ENCODE data around the gene MIPOL1. TPM values are rescaled to one million over a fixed set of nuclear protein-coding genes. Genes with fewer than 3 reads are reported as not detected.

The MIPOL1 gene
- total RNA-seq, 4 donors from 2014 or later: 17.0 to 43.4 (median 30.2) TPM

- Histone ChIP-seq H3K36me3 (no peaks in the 10 kb centered on the region), H3K9me3 (no peaks in the 10 kb centered on the region), H3K4me3 (replicated peaks in 1 of 3) (no peak overlapping the region), H3K27me3 (peaks cover 82% of the 10 kb centered on the region), H3K4me1 (peaks cover 30 to 43% of the 10 kb centered on the region in 2 donors), H3K27ac (no peak overlapping the region)
- intact Hi-C loops (cut with DNase I): loop anchor here (10.0 kb wide), 1 partner anchor 352 kb away; no protein-coding TSS in a partner anchor
- 25% methylated on average over 7 of the region's 7 CpGs for WGBS, 2 donors
- no peak for TF ChIP-seq POLR2A (IDR thresholded peaks at IDR 0.05)
- TF ChIP-seq, protein P1, sequence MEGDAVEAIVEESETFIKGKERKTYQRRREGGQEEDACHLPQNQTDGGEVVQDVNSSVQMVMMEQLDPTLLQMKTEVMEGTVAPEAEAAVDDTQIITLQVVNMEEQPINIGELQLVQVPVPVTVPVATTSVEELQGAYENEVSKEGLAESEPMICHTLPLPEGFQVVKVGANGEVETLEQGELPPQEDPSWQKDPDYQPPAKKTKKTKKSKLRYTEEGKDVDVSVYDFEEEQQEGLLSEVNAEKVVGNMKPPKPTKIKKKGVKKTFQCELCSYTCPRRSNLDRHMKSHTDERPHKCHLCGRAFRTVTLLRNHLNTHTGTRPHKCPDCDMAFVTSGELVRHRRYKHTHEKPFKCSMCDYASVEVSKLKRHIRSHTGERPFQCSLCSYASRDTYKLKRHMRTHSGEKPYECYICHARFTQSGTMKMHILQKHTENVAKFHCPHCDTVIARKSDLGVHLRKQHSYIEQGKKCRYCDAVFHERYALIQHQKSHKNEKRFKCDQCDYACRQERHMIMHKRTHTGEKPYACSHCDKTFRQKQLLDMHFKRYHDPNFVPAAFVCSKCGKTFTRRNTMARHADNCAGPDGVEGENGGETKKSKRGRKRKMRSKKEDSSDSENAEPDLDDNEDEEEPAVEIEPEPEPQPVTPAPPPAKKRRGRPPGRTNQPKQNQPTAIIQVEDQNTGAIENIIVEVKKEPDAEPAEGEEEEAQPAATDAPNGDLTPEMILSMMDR (IDR thresholded peaks at IDR 0.05): no peak
- DNase-seq: no peak
Observed at GRCh38 chr14:37596790-37597472, 399.2 kb downstream of the MIPOL1 start.

DNA sequence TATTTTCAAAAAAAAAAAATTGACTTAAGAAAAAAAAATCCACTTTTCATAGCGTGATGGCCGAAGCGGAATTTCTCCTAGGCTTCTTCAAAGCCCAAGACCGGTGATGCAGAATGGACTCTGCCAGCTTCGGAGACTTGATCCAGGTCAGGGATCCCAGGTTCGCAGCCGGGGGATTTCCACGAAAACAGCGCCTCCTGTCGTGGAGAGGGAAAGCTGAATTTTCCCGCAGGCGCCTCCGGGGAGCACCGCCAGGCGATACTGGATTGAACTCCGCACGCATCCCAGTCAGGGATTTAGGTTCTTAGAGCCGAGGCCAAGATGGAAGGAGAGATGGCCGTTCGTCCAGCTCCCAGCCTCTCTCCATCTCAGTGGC lies 399.8 kb downstream of the MIPOL1 start:
- WGBS, 2 donors: 7 to 11% methylated on average over 18 to 20 of the region's 20 CpGs
- no peak overlapping the region for H3K27ac ChIP-seq

DNA sequence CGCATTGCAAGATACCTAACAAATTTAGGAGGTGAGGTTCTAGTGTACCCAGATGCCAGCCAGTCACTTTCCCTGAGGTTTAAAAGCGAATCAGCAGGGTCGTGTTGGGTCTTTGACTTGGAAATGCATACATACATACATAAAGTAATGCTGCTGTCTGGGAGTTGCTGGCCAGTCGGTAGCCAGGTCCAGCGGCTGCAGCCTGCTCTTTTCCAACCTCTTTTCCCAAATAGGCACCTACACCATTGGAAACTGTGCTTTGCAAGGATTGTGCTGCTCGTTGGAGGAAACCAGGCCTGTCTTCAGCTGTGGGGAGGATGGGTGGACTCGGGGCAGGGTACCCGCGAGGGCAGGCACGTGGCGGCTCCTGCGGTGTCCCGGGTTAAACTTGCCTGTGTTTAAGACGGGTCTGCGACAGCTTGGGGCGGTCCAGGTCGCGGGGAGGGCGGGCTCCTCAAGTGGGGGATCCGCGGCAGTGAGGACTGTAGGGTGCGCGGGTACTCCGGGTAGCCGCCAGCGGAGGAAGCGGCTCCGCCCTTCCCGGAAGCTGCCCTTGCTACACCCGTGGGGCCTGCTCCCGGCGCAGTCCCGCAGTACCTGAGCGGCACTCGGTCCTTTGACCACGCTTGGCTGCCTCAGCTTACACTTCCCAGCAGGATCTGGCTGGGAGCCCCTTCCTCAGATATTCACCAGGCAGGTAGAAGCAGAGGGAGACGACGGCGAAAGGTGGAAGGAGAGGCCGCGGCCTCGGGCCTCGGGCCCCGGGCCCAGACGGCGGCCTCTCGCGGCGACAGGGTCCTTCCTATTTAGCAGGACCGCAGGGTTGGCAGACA lies 400.4 kb downstream of the MIPOL1 start:
- Histone ChIP-seq H3K4me3 (replicated peaks in 1 of 3) (peak overlapping the region in 1 of 3 donors; percentile 19), H3K9me3 (no peaks in the 10 kb centered on the region), H3K4me1 (peaks cover 30 to 34% of the 10 kb centered on the region in 2 donors), H3K36me3 (no peaks in the 10 kb centered on the region), H3K27ac (no peak overlapping the region), H3K27me3 (peaks cover 72% of the 10 kb centered on the region)
- DNase-seq: no peak
- intact Hi-C loops (cut with DNase I): loop anchor here (10.0 kb wide), 1 partner anchor 353 kb away; no protein-coding TSS in a partner anchor
- no peak for TF ChIP-seq POLR2A (IDR thresholded peaks at IDR 0.05)
- TF ChIP-seq, protein P1 (IDR thresholded peaks at IDR 0.05): no peak
- WGBS, 2 donors: 11 to 13% methylated on average over 13 to 32 of the region's 50 CpGs

More for the DNA sequence above, 399.8 kb downstream of the MIPOL1 start:
- H3K4me3 ChIP-seq (replicated peaks in 1 of 3): no peak overlapping the region
- intact Hi-C loops (cut with DNase I): loop anchor here (10.0 kb wide), 1 partner anchor 353 kb away; no protein-coding TSS in a partner anchor
- H3K36me3 ChIP-seq: no peaks in the 10 kb centered on the region
- no peak for TF ChIP-seq POLR2A (IDR thresholded peaks at IDR 0.05)
- TF ChIP-seq, protein P1 (IDR thresholded peaks at IDR 0.05): no peak
- H3K4me1 ChIP-seq: peaks cover 30 to 37% of the 10 kb centered on the region in 2 donors
- H3K9me3 ChIP-seq: no peaks in the 10 kb centered on the region
- H3K27me3 ChIP-seq: peaks cover 78% of the 10 kb centered on the region
- DNase-seq: no peak

DNA sequence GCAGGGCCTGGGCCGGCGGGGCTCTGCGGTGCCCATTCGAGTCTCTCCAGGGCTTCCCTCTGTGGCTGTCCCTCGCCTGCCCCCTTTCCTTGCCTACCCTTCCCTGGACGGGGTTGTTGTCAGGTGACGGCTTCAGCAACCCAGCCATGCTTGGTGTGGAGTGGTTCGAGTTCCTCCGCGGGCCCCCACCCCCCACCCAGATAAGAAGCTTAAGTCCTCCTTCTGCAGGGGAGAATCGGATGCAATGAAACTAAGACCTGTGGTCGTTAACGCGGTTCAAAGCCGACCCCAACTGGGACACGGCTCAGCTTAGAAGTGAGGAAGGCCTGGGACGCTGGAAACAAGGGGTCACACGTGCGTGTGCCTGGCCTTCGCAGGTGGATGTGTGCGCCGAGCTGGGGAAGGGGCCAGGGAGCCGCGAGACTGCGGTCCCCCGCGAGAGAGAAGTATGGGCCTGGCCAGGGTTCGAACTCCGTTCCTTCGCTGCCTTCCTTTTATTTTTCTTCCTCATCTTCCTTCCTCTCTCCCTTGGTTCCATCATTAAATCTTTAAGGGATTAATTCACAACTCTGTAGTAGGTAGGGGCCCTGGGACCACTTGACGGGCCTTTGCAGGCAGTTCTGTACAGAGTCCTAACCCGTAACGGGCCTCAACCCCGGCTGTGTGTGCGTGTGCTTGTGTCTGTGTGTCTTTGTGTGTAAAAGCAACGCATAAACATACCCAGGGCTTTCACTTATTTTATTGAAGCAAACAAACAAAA lies 401.2 kb downstream of the MIPOL1 start:
- no peak for DNase-seq
- Histone ChIP-seq H3K36me3 (no peaks in the 10 kb centered on the region), H3K9me3 (no peaks in the 10 kb centered on the region), H3K27me3 (peaks cover 68% of the 10 kb centered on the region), H3K4me1 (peaks cover 30 to 34% of the 10 kb centered on the region in 2 donors), H3K4me3 (replicated peaks in 1 of 3) (peak overlapping the region in 1 of 3 donors; percentile 19), H3K27ac (no peak overlapping the region)
- no peak for TF ChIP-seq POLR2A (IDR thresholded peaks at IDR 0.05)
- intact Hi-C loops (cut with DNase I): loop anchor here (10.0 kb wide), 1 partner anchor 354 kb away; no protein-coding TSS in a partner anchor
- 16 to 19% methylated on average over 31 to 36 of the region's 36 CpGs for WGBS, 2 donors
